Measurements from ENCODE around the gene DYTN.

DNA sequence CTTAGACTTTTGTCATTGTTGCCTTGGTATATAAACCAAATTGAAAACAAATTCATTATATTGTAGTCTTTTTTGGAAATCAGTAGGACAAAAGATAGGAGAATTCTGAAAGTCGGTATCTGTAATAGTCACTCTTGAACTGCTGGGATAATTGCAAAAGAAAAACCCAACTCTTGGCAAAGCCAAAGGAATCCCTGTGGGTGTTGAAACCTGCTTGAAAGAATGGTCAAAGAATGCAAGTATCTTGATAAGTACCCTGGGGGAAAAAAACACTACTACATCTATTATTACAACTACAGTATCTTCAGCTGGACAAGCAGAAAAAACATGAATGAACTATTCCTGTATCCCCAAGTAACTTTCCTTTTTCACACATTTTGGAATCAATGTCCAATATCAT lies 83.2 kb downstream of the DYTN start:
- TF ChIP-seq, protein P1, sequence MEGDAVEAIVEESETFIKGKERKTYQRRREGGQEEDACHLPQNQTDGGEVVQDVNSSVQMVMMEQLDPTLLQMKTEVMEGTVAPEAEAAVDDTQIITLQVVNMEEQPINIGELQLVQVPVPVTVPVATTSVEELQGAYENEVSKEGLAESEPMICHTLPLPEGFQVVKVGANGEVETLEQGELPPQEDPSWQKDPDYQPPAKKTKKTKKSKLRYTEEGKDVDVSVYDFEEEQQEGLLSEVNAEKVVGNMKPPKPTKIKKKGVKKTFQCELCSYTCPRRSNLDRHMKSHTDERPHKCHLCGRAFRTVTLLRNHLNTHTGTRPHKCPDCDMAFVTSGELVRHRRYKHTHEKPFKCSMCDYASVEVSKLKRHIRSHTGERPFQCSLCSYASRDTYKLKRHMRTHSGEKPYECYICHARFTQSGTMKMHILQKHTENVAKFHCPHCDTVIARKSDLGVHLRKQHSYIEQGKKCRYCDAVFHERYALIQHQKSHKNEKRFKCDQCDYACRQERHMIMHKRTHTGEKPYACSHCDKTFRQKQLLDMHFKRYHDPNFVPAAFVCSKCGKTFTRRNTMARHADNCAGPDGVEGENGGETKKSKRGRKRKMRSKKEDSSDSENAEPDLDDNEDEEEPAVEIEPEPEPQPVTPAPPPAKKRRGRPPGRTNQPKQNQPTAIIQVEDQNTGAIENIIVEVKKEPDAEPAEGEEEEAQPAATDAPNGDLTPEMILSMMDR (IDR thresholded peaks at IDR 0.05; ENCODE audit: low read depth, low read length, missing input control) = no peak
- TF ChIP-seq TAF1 (conservative IDR thresholded peaks at IDR 0.05) = no peak
- TF ChIP-seq, protein P2, sequence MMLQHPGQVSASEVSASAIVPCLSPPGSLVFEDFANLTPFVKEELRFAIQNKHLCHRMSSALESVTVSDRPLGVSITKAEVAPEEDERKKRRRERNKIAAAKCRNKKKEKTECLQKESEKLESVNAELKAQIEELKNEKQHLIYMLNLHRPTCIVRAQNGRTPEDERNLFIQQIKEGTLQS (IDR thresholded peaks at IDR 0.05) = no peak
- TF ChIP-seq SP1 (IDR thresholded peaks at IDR 0.05) = no peak
- TF ChIP-seq, protein P3, sequence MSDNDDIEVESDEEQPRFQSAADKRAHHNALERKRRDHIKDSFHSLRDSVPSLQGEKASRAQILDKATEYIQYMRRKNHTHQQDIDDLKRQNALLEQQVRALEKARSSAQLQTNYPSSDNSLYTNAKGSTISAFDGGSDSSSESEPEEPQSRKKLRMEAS (IDR thresholded peaks at IDR 0.05) = no peak
- TF ChIP-seq YY1 (IDR thresholded peaks at IDR 0.05) = no peak
- TF ChIP-seq EGR1 (IDR thresholded peaks at IDR 0.05; ENCODE audit: low read depth in 2 of 2) = no peak
- TF ChIP-seq, protein P4, sequence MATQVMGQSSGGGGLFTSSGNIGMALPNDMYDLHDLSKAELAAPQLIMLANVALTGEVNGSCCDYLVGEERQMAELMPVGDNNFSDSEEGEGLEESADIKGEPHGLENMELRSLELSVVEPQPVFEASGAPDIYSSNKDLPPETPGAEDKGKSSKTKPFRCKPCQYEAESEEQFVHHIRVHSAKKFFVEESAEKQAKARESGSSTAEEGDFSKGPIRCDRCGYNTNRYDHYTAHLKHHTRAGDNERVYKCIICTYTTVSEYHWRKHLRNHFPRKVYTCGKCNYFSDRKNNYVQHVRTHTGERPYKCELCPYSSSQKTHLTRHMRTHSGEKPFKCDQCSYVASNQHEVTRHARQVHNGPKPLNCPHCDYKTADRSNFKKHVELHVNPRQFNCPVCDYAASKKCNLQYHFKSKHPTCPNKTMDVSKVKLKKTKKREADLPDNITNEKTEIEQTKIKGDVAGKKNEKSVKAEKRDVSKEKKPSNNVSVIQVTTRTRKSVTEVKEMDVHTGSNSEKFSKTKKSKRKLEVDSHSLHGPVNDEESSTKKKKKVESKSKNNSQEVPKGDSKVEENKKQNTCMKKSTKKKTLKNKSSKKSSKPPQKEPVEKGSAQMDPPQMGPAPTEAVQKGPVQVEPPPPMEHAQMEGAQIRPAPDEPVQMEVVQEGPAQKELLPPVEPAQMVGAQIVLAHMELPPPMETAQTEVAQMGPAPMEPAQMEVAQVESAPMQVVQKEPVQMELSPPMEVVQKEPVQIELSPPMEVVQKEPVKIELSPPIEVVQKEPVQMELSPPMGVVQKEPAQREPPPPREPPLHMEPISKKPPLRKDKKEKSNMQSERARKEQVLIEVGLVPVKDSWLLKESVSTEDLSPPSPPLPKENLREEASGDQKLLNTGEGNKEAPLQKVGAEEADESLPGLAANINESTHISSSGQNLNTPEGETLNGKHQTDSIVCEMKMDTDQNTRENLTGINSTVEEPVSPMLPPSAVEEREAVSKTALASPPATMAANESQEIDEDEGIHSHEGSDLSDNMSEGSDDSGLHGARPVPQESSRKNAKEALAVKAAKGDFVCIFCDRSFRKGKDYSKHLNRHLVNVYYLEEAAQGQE (IDR thresholded peaks at IDR 0.05) = no peak
- no peak for TF ChIP-seq NR2F2 (IDR thresholded peaks at IDR 0.05)
- TF ChIP-seq RAD21 (IDR thresholded peaks at IDR 0.05) = no peak
- no peak for TF ChIP-seq JUND (IDR thresholded peaks at IDR 0.05)
- TF ChIP-seq GABPA (IDR thresholded peaks at IDR 0.05 in 1 of 2, conservative IDR thresholded peaks at IDR 0.05 in 1 of 2) = no peak

Data from liver (tissue), 3 donors.